ES-I3 (cell line): ENCODE data around the gene NADK2.
"Not testable (repeated sequence)": the region's sequence is repeated elsewhere in the genome, so short reads cannot be mapped to it uniquely, and the experiment has no call there.

ENCODE experiments used
- H3K36me3 ChIP-seq: 2 replicates; pipeline ENCODE4 v1.6.1; 2013; ENCODE audit warnings: mild to moderate bottlenecking, low read length, control low read depth, moderate library complexity; ENCODE audit not compliant: insufficient read depth
- H3K4me1 ChIP-seq: 2 replicates; pipeline ENCODE4 v1.6.1; 2013; ENCODE audit warnings: mild to moderate bottlenecking, control low read depth, low read length; ENCODE audit not compliant: insufficient read depth
- H3K9ac ChIP-seq: 2 replicates; pipeline ENCODE4 v1.6.1; 2013; ENCODE audit warnings: low read depth, mild to moderate bottlenecking, low read length, moderate library complexity
- H3K9me3 ChIP-seq: 2 replicates; pipeline ENCODE4 v1.6.1; 2013; ENCODE audit warnings: mild to moderate bottlenecking, low read length, moderate library complexity; ENCODE audit not compliant: control insufficient read depth, insufficient read depth

NADK2 gene

GRCh38 chr5:36241631-36242533 is at the start of gene NADK2:
NADK2 (minus strand) TSS chr5:36241925; CDS start chr5:36241798, 127 bp downstream.
- Histone ChIP-seq H3K4me1 (peaks cover 3% of the 10 kb centered on the region; the same call in 1 of the 2 replicates), H3K36me3 (no peaks in the 10 kb centered on the region), H3K9me3 (no peaks in the 10 kb centered on the region), H3K9ac (peak within 1 kb of the TSS; percentile 95)

- Histone ChIP-seq H3K4me1 (peaks cover 7% of the 10 kb centered on the region; the same call in 1 of the 2 replicates), H3K9me3 (no peaks in the 10 kb centered on the region), H3K9ac (no peak overlapping the region), H3K36me3 (no peaks in the 10 kb centered on the region)
Measured at GRCh38 chr5:36285837-36286615, 44.3 kb upstream of the NADK2 start.

- H3K9me3 ChIP-seq, H3K4me1 ChIP-seq, H3K36me3 ChIP-seq, H3K9ac ChIP-seq: not testable (repeated sequence)
Measured at GRCh38 chr5:36283775-36284174, 42.0 kb upstream of the NADK2 start.

- H3K4me1 ChIP-seq = peaks cover 7% of the 10 kb centered on the region; the same call in 1 of the 2 replicates
- H3K9me3 ChIP-seq = no peaks in the 10 kb centered on the region
- no peak overlapping the region for H3K9ac ChIP-seq
Measured at GRCh38 chr5:36281626-36282025, 39.9 kb upstream of the NADK2 start.

GRCh38 chr5:36279054-36279698 is 37.5 kb upstream of the NADK2 start:
- H3K9me3 ChIP-seq = no peaks in the 10 kb centered on the region
- no peaks in the 10 kb centered on the region for H3K36me3 ChIP-seq
- peaks cover 7% of the 10 kb centered on the region; the same call in 1 of the 2 replicates for H3K4me1 ChIP-seq
- no peak overlapping the region for H3K9ac ChIP-seq

More at GRCh38 chr5:36281626-36282025, 39.9 kb upstream of the NADK2 start:
- H3K36me3 ChIP-seq = no peaks in the 10 kb centered on the region

GRCh38 chr5:36277521-36278176 is 35.9 kb upstream of the NADK2 start:
- H3K9ac ChIP-seq = no peak overlapping the region
- peaks cover 7% of the 10 kb centered on the region; the same call in 1 of the 2 replicates for H3K4me1 ChIP-seq
- no peaks in the 10 kb centered on the region for H3K9me3 ChIP-seq

GRCh38 chr5:36276864-36277263 is 35.1 kb upstream of the NADK2 start:
- Histone ChIP-seq H3K36me3 (no peaks in the 10 kb centered on the region), H3K9ac (no peak overlapping the region), H3K9me3 (no peaks in the 10 kb centered on the region)

More at GRCh38 chr5:36277521-36278176, 35.9 kb upstream of the NADK2 start:
- H3K36me3 ChIP-seq = no peaks in the 10 kb centered on the region

GRCh38 chr5:36273809-36274526 is 32.2 kb upstream of the NADK2 start:
- no peaks in the 10 kb centered on the region for H3K4me1 ChIP-seq

More at GRCh38 chr5:36276864-36277263, 35.1 kb upstream of the NADK2 start:
- H3K4me1 ChIP-seq = peaks cover 7% of the 10 kb centered on the region; the same call in 1 of the 2 replicates

GRCh38 chr5:36272136-36272690 is 30.5 kb upstream of the NADK2 start:
- H3K36me3 ChIP-seq = no peaks in the 10 kb centered on the region
- H3K9me3 ChIP-seq = no peaks in the 10 kb centered on the region
- H3K9ac ChIP-seq = no peak overlapping the region
- H3K4me1 ChIP-seq = no peaks in the 10 kb centered on the region

More at GRCh38 chr5:36273809-36274526, 32.2 kb upstream of the NADK2 start:
- Histone ChIP-seq H3K9me3 (no peaks in the 10 kb centered on the region), H3K36me3 (no peaks in the 10 kb centered on the region), H3K9ac (no peak overlapping the region)

GRCh38 chr5:36270876-36271575 is 29.3 kb upstream of the NADK2 start:
- Histone ChIP-seq H3K9ac (no peak overlapping the region), H3K36me3 (no peaks in the 10 kb centered on the region), H3K4me1 (no peaks in the 10 kb centered on the region), H3K9me3 (no peaks in the 10 kb centered on the region)

- H3K36me3 ChIP-seq = no peaks in the 10 kb centered on the region
- H3K9ac ChIP-seq = no peak overlapping the region
- no peaks in the 10 kb centered on the region for H3K9me3 ChIP-seq
- no peaks in the 10 kb centered on the region for H3K4me1 ChIP-seq
Measured at GRCh38 chr5:36270175-36270574, 28.4 kb upstream of the NADK2 start.

- Histone ChIP-seq H3K36me3 (no peaks in the 10 kb centered on the region), H3K9ac (no peak overlapping the region), H3K4me1 (no peaks in the 10 kb centered on the region), H3K9me3 (no peaks in the 10 kb centered on the region)
Measured at GRCh38 chr5:36269478-36269877, 27.8 kb upstream of the NADK2 start.
